HG03521 (cell line): ENCODE results near the gene NGEF.

Source experiments
- ATAC-seq: cut with Tn5 transposase; IDR thresholded peaks from one replicate; pipeline ENCODE4 v1.9.1; 2021; ENCODE audit warnings: mild to moderate bottlenecking, moderate library complexity; ENCODE audit not compliant: unreplicated experiment

NGEF gene

GRCh38 chr2:233044974-233045605 is 32.0 kb upstream of the NGEF start:
- ATAC-seq = no peak

- ATAC-seq = no peak
Observed at GRCh38 chr2:233042549-233042948, 29.5 kb upstream of the NGEF start.

GRCh38 chr2:233041722-233042323 is 28.8 kb upstream of the NGEF start:
- no peak for ATAC-seq

DNA sequence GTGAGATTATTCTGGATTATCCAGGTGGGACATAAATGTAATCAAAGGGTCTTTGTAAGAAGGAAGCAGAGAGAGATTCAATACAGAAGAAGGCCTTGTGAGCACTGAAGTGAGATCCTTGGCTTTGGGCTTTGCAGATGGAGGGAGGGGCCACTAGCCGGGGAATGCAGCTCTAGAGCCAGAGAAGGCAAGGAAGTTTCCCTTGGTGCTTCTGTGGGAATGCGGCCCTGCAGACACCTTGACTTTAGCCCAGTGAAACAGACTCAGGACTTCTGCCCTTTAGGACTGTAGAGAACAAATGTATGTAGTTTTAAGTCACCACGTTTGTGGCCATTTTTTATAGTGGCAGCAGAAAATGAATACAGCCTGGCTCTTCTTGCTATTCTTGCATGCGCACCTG is 27.5 kb upstream of the NGEF start:
- ATAC-seq = no peak

DNA sequence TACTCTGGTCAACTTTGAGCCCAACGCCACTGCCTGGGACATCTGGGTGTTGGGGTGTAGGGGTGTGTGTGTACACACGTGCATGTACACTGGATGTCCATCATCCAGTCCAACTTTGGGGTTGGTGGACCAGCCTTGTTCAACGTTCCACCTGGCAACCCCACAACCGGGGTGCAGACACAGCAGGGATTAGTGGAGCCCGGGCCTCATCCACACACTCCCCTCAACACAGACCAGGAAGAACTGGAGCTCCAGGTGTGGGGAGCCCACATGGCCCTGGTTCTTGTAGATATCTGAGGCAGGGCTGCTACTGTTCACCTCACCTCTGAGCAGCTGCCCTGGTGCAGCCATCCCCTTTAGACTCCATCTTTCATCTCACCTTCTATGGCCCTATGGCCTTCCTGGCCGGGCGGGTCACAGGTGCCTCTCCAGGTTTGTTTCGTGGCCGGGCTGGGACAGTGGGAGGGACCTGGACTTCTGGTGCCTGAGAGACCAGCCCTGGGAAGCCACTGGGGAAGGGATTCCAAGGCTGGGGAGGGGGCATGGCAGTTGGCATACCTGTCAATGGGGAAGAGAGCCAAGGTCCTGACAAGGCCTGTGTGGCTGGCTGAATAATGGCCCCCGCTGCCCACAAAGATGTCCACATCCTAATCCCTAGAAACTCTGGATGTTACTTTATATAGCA is 26.9 kb upstream of the NGEF start:
- no peak for ATAC-seq

- ATAC-seq = no peak
Observed at GRCh38 chr2:233039212-233039845, 26.3 kb upstream of the NGEF start.

GRCh38 chr2:233037078-233037477 is 24.0 kb upstream of the NGEF start:
- ATAC-seq = no peak

GRCh38 chr2:233036162-233036838 is 23.2 kb upstream of the NGEF start:
- ATAC-seq = no peak

DNA sequence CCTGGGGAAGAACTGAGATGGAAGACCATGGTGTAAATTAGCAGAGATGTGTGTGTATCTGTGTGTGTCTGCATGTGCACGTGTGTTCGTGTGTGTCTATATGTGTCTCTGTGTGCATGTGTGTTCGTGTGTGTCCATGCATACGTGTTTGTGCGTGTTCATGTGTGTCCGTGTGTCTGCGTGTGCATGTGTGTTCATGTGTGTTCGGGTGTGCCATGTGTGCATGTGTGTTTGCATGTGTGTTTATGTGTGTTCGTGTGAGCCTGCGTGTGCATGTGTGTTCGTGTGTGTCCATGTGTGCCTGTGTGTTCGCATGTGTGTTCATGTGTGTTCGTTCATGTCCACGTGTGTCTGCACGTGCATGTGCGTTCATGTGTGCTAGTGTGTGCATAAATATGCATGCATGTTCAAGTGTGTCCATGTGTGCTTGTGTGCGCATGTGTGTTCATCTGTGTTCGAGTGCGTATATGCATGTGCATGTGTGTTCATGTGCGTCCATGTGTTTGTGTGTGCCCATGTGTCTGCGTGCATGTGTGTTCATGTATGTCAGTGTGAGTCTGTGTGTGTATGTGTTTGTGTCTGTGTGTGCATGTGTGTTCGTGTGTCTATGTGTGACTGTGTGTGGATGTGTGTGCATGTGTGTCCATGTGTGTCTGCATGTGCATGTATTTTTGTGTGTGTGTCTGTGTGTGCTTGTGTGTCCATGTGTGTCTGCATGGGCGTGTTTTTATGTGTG is 22.5 kb upstream of the NGEF start:
- no peak for ATAC-seq

DNA sequence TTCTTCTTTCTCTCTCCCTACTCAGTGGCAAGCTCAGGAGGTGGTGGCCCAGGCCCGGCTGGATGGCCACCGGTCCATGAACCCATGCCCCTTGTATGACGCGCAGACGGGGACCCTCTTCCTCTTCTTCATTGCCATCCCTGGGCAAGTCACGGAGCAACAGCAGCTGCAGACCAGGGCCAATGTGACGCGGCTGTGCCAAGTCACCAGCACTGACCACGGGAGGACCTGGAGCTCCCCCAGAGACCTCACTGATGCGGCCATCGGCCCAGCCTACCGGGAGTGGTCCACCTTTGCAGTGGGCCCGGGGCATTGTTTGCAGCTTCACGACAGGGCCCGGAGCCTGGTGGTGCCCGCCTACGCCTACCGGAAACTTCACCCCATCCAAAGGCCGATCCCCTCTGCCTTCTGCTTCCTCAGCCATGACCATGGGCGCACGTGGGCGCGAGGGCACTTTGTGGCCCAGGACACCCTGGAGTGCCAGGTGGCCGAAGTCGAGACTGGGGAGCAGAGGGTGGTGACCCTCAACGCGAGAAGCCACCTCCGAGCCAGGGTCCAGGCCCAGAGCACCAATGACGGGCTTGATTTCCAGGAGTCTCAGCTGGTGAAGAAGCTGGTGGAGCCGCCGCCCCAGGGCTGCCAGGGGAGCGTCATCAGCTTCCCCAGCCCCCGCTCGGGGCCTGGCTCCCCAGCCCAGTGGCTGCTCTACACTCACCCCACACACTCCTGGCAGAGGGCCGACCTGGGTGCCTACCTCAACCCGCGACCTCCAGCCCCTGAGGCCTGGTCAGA is 21.2 kb upstream of the NGEF start:
- ATAC-seq = no peak

GRCh38 chr2:233033672-233034071 is 20.6 kb upstream of the NGEF start:
- ATAC-seq = no peak

- ATAC-seq = no peak
Observed at GRCh38 chr2:233032551-233033320, 19.7 kb upstream of the NGEF start, which contains the start of gene NEU2. NEU2 (plus strand) TSS chr2:233032672; CDS start chr2:233032672, 0 bp downstream.

GRCh38 chr2:233031556-233032500 is 18.8 kb upstream of the NGEF start:
- no peak for ATAC-seq

DNA sequence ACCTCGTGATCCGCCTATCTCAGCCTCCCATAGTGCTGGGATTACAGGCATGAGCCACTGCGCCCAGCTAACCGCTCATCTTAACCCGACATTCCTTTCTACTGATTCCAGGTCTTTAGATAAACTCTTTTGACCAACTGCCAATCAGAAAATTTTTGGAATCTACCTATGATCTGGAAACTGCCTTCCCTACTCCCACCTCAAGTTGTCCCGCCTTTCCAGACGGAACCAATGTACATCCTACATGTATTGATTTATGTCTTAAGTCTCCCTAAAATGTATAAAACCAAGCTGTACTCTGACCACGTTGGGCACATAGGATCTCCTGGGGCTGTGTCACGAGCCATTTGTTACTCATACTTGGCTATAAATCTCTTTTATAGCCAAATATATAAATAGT is 16.3 kb upstream of the NGEF start:
- no peak for ATAC-seq

DNA sequence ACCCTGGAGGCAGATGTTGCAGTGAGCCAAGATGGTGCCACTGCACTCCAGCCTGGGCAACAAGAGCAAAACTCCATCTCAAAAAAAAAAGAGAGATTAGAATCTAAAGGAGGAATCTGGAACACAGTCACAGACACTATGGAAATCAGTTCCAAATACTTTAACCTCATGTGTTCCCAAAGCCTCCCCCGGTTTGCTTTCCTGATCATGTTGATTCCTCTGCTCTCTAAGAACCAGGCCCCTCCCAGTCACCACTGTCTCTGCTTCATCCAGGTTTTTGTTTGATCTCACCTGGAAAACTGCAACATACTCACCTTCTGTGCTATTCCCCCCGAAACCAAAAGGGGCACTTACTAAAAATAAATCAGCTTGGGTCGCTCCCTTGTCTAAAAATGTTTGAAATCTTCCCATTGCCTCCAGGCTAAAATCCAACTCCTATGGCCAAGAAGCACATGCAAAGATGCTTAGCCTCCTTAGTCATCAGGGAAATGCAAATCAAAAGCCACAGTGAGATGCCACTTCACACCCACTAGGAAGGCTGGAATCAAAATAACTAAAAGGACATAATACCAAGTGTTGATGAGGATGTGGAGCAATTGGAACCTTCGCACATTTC is 13.2 kb upstream of the NGEF start:
- ATAC-seq = no peak

DNA sequence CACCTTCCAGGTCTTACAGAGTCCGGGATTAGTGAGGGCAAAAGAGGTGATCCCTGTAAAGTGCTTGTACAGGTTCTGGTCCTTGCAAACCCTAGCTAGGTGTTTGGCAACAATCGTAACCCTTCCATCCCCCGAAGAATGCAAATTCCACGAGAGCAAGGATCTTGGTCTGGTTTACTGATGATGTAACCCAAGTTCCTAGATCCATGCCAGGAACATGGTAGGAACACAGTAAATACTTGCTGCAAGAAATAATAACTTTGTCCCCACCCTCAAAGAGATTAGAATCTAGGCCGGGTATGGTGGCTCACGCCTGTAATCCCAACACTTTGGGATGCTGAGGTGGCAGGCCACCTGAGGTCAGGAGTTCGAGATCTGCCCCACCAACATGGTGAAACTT is 12.7 kb upstream of the NGEF start:
- no peak for ATAC-seq

GRCh38 chr2:233023761-233024410 is 10.8 kb upstream of the NGEF start:
- ATAC-seq = no peak
